Epithelial cell of proximal tubule (primary cell): ENCODE measurements around the gene PCMT1. TPM values are rescaled to one million over a fixed set of nuclear protein-coding genes. Genes with fewer than 3 reads are reported as not detected.
"Not testable (repeated sequence)": the region's sequence is repeated elsewhere in the genome, so short reads cannot be mapped to it uniquely, and the experiment has no call there.

Experiments used
- DNase-seq: peaks from one replicate; pipeline ENCODE4 v3.0.0-alpha.2; 2011; ENCODE audit warnings: low read depth
- H3K4me3 ChIP-seq: 2 replicates; pipeline ENCODE4 v1.5.1; 2011; ENCODE audit warnings: low read depth, mild to moderate bottlenecking, low read length
- CTCF ChIP-seq: conservative IDR thresholded peaks from 2 replicates; pipeline ENCODE4 v1.5.1; 2012; ENCODE audit warnings: low read depth, mild to moderate bottlenecking, low read length
- total RNA-seq: library from RNA; depleted of rRNA; stranded (reverse); fragments of >200 nt; gene quantifications from 2 replicates; pipeline ENCODE4 v1.2.3, GENCODE V29; 2015

Gene PCMT1
- total RNA-seq, 1 donor from 2014 or later = 110 TPM

GRCh38 chr6:149844480-149844879, 94.9 kb downstream of the PCMT1 start:
- no peak overlapping the region for H3K4me3 ChIP-seq
- DNase-seq = no peak
- TF ChIP-seq CTCF = no peak

- DNase-seq = no peak
- no peak overlapping the region for H3K4me3 ChIP-seq
- TF ChIP-seq CTCF = no peak
Measured at GRCh38 chr6:149845549-149845948, 96.0 kb downstream of the PCMT1 start.

GRCh38 chr6:149846321-149846720, 96.8 kb downstream of the PCMT1 start:
- no peak for TF ChIP-seq CTCF
- no peak overlapping the region for H3K4me3 ChIP-seq
- no peak for DNase-seq

GRCh38 chr6:149847939-149848267, 98.4 kb downstream of the PCMT1 start:
- no peak for TF ChIP-seq CTCF
- no peak overlapping the region for H3K4me3 ChIP-seq
- no peak for DNase-seq

GRCh38 chr6:149848343-149848742, 98.8 kb downstream of the PCMT1 start:
- H3K4me3 ChIP-seq, DNase-seq: not testable (repeated sequence)

- H3K4me3 ChIP-seq = no peak overlapping the region
- DNase-seq = no peak
- no peak for TF ChIP-seq CTCF
Measured at GRCh38 chr6:149851461-149852110, 102.0 kb downstream of the PCMT1 start.

GRCh38 chr6:149852180-149852579, 102.6 kb downstream of the PCMT1 start:
- TF ChIP-seq CTCF = no peak
- no peak for DNase-seq
- no peak overlapping the region for H3K4me3 ChIP-seq
